ENCODE results near the gene GRID2. TPM values are rescaled to one million over a fixed set of nuclear protein-coding genes. Genes with fewer than 3 reads are reported as not detected.

GRID2 gene
- total RNA-seq, 6 experiments from 2014 or later = not detected

DNA sequence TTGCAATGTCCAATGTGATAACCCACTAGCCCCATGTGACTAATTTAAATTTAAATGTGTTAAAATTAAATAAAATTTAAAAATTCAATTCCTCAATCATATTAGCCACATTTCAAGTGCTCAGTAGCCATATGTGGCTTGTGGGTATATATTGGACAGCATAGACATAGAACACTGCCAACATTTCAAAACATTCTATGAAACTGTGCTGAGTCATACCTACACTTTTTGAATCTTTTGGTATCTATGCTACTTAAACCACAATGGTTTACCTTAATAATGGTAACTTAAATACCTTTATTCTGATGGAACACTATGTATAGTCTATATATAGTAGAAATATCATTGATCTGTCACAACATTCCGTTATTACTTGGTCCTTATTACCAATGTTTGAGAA is 1301.4 kb downstream of the GRID2 start:
- H3K36me3 Mint-ChIP-seq (ENCODE audit: low read depth) = no peaks in the 10 kb centered on the region; the same call in 1 of the 2 replicates
- TF ChIP-seq, protein P1, sequence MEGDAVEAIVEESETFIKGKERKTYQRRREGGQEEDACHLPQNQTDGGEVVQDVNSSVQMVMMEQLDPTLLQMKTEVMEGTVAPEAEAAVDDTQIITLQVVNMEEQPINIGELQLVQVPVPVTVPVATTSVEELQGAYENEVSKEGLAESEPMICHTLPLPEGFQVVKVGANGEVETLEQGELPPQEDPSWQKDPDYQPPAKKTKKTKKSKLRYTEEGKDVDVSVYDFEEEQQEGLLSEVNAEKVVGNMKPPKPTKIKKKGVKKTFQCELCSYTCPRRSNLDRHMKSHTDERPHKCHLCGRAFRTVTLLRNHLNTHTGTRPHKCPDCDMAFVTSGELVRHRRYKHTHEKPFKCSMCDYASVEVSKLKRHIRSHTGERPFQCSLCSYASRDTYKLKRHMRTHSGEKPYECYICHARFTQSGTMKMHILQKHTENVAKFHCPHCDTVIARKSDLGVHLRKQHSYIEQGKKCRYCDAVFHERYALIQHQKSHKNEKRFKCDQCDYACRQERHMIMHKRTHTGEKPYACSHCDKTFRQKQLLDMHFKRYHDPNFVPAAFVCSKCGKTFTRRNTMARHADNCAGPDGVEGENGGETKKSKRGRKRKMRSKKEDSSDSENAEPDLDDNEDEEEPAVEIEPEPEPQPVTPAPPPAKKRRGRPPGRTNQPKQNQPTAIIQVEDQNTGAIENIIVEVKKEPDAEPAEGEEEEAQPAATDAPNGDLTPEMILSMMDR (IDR thresholded peaks at IDR 0.05) = no peak
- no peak for DNase-seq

DNA sequence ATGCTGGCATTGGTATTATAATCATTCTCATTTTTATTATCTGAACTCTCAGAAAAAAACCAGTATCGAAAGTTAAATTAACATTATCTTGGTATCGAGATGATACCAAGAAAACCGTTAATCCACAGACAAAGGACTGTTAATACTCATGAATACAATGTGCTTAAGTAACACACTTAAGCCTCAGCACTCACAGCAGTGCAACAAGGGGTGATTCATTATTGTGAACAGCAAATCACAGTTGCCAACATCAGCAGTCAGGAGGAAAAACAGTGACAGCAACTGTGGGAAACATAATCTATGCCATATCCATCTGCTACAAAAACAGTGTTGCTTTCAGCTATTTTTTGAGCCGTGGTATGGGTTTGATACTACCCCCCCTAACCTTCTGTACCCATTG is 1313.8 kb downstream of the GRID2 start:
- H3K27me3 Mint-ChIP-seq (ENCODE audit: insufficient read depth) = no peaks in the 10 kb centered on the region
- H3K4me1 Mint-ChIP-seq (ENCODE audit: low read depth) = no peaks in the 10 kb centered on the region
- H3K4me3 Mint-ChIP-seq = no peak overlapping the region
- H3K36me3 Mint-ChIP-seq (ENCODE audit: low read depth) = no peaks in the 10 kb centered on the region
- H3K9me3 Mint-ChIP-seq = peaks cover 20% of the 10 kb centered on the region
- no peak for DNase-seq
- H3K27ac Mint-ChIP-seq = no peak overlapping the region
- TF ChIP-seq, protein P1 (IDR thresholded peaks at IDR 0.05) = no peak

More for the DNA sequence above, 1301.4 kb downstream of the GRID2 start:
- H3K4me3 Mint-ChIP-seq = no peak overlapping the region
- no peaks in the 10 kb centered on the region for H3K4me1 Mint-ChIP-seq (ENCODE audit: low read depth)
- no peak overlapping the region for H3K27ac Mint-ChIP-seq
- H3K9me3 Mint-ChIP-seq = peaks cover 44% of the 10 kb centered on the region
- no peaks in the 10 kb centered on the region for H3K27me3 Mint-ChIP-seq (ENCODE audit: insufficient read depth)

DNA sequence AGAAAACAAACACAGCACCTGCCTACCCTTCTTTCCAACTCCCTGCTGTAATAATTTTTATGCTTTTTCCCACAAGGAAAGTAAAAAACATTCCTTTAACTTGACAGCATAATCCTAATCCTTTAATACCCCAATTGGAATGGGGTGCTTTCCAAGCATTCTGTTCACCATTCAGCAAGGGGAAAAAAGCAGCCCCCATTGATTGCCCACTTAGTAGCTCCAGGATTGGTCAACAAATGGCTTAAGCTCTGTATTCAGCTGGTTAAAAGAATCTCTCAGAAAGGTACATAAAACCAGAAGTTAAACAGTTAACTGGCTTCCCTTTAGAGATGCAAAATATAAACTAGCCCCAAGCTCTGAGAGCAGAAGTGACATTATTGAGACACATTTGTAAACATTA is 1330.0 kb downstream of the GRID2 start:
- no peaks in the 10 kb centered on the region for H3K36me3 Mint-ChIP-seq (ENCODE audit: low read depth)

DNA sequence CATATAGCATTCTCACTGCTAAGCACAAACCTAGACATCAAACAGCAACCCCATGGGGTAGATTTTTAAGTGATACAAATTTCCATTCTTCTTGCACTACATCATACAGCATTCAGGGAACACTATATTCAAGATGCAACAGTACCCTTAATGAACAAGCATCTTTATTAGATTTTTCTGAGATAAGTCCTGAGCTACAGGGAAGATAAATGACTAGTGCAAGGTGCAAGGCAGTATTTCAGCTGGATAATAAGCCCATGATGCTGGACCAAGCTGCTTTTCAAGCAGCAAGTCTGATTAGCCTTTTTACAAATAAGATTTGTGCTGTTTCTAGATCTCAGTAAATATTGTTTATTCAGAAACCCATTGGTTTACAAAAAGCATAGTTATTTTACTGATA is 1332.2 kb downstream of the GRID2 start:
- DNase-seq = no peak
- TF ChIP-seq, protein P1 (IDR thresholded peaks at IDR 0.05) = no peak
- Mint-ChIP-seq H3K9me3 (peaks cover 29% of the 10 kb centered on the region), H3K4me1 (ENCODE audit: low read depth) (no peaks in the 10 kb centered on the region), H3K27ac (no peak overlapping the region), H3K27me3 (ENCODE audit: insufficient read depth) (no peaks in the 10 kb centered on the region; the same call in 1 of the 2 replicates), H3K4me3 (no peak overlapping the region), H3K36me3 (ENCODE audit: low read depth) (no peaks in the 10 kb centered on the region)

More for the DNA sequence above, 1330.0 kb downstream of the GRID2 start:
- no peaks in the 10 kb centered on the region for H3K4me1 Mint-ChIP-seq (ENCODE audit: low read depth)
- H3K9me3 Mint-ChIP-seq = peaks cover 29% of the 10 kb centered on the region
- no peak for DNase-seq
- no peak overlapping the region for H3K4me3 Mint-ChIP-seq
- TF ChIP-seq, protein P1 (IDR thresholded peaks at IDR 0.05) = no peak
- no peaks in the 10 kb centered on the region; the same call in 1 of the 2 replicates for H3K27me3 Mint-ChIP-seq (ENCODE audit: insufficient read depth)
- H3K27ac Mint-ChIP-seq = no peak overlapping the region

DNA sequence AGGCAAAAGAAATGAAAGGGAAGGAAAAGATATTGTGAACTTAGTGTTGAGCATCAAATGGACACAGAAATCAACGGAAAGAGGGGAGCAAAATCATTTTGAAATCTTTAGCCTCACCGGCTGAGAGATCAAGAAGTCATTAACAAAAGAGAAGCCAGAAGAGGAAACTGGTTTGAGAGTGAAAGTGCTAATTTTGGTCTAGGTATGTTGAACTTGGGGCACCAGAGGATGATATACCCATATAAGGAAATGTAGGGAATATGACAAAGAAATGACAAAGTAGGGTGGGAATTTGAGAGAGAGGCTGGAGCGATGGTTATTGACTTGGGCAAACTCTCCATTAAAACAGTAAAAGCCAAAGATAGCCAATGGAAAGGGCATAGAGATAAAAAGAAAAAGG is 1341.4 kb downstream of the GRID2 start:
- H3K27me3 Mint-ChIP-seq (ENCODE audit: insufficient read depth) = no peaks in the 10 kb centered on the region
- DNase-seq = no peak
- H3K9me3 Mint-ChIP-seq = peaks cover 14% of the 10 kb centered on the region; the same call in 1 of the 2 replicates
- TF ChIP-seq, protein P1 (IDR thresholded peaks at IDR 0.05) = no peak
- no peak overlapping the region for H3K27ac Mint-ChIP-seq
- H3K4me3 Mint-ChIP-seq = no peak overlapping the region
- no peaks in the 10 kb centered on the region for H3K36me3 Mint-ChIP-seq (ENCODE audit: low read depth)
- no peaks in the 10 kb centered on the region for H3K4me1 Mint-ChIP-seq (ENCODE audit: low read depth)
